ENCODE results near the gene PNPLA2.

The PNPLA2 gene

GRCh38 chr11:846496-847098 is 27.9 kb downstream of the PNPLA2 start:
- no peak for DNase-seq

GRCh38 chr11:847876-848275 is 29.2 kb downstream of the PNPLA2 start:
- DNase-seq = no peak

DNA sequence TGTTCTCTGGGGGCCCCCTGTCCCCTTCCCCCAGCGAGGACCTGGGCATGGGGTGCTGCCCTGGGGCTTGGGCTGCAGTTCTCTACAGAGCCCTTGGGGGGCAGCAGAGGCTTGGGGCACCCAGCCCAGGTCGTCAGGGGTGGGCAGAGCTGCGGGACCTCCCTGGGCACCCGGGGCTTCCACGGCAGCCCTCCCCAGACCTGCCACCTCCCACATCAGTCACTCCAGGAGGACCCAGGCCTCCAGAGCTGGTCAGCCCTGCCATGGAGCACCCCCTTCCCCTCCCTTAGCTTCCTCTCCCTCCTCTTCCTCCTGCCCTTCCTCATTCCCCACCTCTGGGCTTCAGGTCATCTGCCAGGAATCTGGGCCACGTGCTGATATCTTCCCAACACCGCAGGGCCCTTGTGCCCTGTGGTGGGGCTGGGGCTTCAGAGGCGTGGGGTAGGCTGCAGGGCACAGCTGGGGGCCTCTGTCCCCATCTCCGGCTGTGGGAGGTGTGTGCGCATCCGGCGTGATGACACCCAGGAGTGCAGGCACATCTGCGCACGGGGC is 29.7 kb downstream of the PNPLA2 start:
- DNase-seq = no peak

- DNase-seq = no peak
Measured at GRCh38 chr11:849104-849824, 30.6 kb downstream of the PNPLA2 start.

GRCh38 chr11:849951-850774 is 31.4 kb downstream of the PNPLA2 start:
- DNase-seq = no peak

DNA sequence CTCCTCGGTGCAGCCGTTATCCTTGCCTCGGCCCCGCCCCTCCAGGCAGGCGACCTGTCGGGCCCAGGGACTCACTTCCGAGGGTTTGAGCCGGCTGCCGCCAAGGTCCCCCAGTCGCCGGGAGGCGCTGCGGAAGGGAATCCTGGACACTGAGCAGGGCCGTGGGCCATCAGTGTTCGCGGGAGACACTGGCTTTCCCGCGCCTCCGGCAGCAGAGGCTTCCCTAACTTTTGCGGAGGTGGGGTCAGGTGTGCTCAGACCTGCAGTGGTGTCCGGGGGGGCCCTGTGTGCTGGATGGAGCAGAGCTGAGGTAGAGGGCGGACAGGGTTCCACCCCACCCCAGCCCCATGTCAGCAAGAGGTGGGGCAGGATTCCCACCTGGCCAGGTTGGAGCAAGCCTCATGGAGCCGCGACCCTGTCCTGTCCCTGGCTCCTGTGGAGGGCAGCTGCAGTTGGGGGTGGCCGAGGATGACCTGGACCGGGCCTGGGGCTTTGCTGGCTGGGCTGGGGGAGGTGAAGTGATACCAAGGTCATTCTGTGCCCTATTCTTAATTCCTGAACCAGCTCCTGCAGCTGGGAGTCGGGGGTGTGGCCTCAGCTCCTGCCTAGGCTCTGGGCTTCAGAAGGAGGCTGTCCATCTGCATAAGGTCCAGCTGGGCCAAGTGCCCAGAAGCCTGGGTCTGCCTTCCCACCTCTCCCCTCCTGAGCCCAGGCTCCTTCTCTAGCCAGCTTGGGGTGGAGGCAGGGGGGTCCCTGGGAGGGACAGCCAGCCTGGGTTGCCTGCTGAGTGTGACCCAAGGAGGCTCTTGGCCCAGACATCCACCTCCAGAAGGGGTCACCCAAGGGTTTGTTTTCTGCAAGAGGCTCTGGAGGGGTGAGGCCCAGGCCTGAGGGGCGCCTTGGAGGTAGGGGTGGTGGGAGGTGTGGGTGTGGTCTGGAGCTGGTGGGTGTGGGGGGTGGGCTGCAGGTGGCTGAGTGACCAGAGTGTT is 32.4 kb downstream of the PNPLA2 start:
- DNase-seq = no peak

DNA sequence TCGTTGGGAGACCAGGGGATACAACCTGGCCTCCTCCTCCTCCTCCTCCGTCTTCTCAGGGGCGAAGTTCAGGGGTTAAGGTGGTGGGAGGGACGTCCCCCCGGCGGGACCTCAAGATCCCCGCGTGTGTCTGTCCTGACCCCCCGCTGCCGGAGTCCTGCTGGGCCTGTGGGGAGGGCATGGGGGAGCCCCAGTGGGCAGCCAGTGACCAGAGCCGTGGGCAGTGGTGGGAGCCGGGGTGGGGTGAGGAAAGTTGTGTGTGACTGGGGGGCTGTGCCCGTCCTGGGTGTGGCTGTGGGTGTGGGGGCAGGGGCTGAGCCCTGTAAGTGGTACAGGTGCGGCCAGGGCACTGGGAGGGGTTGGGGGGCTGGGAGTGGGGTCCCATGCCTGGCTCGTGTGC is 34.0 kb downstream of the PNPLA2 start:
- no peak for DNase-seq

- no peak for DNase-seq
Measured at GRCh38 chr11:853682-854448, 35.2 kb downstream of the PNPLA2 start.

- DNase-seq = no peak
Measured at GRCh38 chr11:854601-855329, 36.1 kb downstream of the PNPLA2 start.

GRCh38 chr11:855330-855674 is 36.6 kb downstream of the PNPLA2 start:
- no peak for DNase-seq

DNA sequence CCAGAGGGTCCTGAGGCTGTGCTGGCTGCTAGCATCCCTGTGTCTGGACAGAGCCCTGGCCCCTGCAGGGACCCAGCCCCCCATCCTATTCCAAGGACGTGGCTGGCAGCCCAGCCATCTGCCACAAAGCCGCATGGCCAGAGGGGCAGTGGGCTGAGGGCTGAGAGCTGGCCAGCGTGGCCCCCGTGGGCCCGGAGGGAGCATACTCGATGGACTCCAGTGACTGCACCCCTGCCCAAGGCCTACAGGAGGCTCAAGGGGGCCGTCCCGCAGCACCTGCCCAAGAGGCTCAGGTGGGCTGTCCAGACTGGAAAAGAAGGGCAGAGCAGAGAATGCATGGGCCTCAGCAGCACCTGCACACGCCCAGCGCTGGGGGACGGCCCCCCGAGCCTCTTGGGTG is 37.1 kb downstream of the PNPLA2 start:
- no peak for DNase-seq

- no peak for DNase-seq
Measured at GRCh38 chr11:856397-856796, 37.7 kb downstream of the PNPLA2 start.

DNA sequence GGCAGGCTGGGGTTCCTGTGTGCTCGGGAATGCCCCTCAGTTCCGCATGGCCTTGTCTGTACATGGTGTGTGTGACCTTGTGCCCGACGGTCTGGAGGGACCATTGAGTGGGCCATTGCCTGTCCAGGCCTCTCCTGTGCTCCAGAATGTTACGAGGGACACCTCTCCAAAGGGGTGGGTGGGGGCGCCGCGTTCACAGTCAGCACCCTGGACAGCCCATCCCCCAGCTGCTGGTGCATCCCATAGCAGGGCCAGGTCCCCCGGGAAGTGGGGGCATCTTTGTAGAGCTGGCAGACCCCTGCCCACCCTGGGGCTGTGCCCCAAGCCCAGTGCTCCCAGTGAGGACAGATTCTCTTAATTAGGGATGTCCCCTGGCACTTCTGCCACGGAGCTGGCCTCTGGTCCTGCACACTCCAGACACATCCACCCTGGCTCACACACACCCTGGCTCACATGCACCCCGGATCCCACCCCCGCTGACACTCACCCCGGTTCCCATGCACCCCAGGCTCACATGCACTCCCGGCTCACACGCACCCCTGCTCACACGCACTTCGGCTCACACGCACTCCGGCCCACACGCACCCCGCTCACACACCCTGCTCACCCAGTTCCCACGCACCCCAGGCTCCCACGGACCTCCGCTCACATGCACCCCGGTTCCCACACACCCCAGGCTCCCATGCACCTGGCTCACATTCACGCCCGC is 39.5 kb downstream of the PNPLA2 start:
- DNase-seq = no peak

DNA sequence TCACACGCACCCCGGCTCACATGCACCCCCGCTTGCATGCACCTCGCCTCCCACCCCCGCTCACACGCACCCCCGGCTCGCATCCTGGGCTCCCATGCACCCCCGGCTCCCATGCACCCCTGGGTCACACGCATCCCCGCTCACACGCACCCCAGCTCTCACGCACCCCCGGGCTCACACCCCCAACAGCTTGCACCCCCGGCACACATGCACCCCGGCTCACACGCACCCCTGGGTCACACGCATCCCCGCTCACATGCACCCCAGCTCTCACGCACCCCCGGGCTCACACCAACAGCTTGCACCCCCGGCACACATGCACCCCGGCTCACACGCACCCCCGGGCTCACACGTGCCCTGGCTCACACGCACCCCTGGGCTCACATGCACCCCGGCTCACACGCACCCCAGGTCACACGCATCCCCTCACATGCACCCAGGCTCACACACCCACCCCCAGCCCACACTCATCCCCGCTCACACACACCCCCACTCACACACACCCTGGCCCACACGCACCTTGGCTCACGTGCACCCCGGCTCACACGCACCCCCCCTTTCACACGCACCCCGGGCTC is 40.1 kb downstream of the PNPLA2 start:
- no peak for DNase-seq

- DNase-seq = no peak
Measured at GRCh38 chr11:859394-860131, 40.8 kb downstream of the PNPLA2 start.

DNA sequence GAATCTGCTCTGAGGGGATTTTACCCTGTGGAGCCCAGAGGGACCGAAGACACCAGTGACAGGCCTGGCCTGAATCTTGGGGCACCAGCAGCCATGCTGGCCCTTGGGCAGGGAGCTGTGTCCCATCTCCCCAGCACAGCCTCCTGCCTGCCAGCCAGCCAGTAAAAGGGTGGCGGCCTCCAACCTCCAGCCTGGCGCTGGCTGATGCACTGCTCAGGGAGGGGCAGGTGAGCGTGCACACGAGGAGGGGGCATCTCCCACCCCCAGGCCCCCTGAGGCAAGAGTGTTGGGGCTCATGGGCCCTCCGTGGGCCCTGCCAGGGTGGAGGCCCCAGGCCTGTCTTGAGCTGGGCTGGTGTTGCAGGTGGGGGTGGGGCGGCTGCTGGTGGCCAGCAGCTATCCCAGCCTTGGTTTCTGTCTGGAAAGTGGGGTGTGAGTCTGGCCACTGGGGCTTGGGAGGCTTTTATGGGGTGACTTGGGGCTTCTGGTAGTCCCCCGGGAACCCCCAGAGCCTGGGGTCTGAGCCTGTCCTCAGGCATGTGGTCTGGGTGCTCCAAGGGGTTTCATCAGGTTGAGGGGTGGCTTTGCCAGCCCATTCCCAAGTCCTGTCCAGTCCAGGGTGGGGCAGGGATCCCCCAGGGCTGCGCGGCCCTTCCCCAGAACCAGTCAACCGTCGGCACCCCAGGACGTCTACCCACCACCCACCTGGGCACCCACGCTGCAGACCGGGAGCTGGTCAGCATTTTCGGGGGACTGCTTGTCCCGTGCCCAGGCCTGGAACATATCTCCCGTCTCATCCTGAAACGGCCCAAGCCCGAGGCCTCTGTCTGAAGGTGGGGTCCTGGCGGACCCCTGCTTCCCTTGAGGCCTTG is 41.8 kb downstream of the PNPLA2 start:
- DNase-seq = no peak

GRCh38 chr11:861105-861479 is 42.4 kb downstream of the PNPLA2 start:
- DNase-seq = no peak

- no peak for DNase-seq
Measured at GRCh38 chr11:862081-862661, 43.5 kb downstream of the PNPLA2 start.

All from NCI-H187 treated with DMSO at 0.1 percent for 48 hours (cell line).